HepG2 (cell line): ENCODE data around the gene MT1M. TPM values are rescaled to one million over a fixed set of nuclear protein-coding genes. Genes with fewer than 3 reads are reported as not detected.

Experiments used
- ATF3 ChIP-seq: sonication (generic); formaldehyde crosslinking; IDR thresholded peaks from 2 replicates; pipeline ENCODE4 v1.4.0; 2020; ENCODE audit warnings: missing genetic modification reagents
- CCDC6 ChIP-seq: sonication (generic); formaldehyde crosslinking; IDR thresholded peaks from 2 replicates; pipeline ENCODE4 v1.8.1; 2022; ENCODE audit warnings: mild to moderate bottlenecking, missing genetic modification reagents, moderate library complexity
- DRAP1 ChIP-seq: IDR thresholded peaks from 2 replicates; pipeline ENCODE4 v1.6.1; 2016; ENCODE audit warnings: missing genetic modification reagents, missing compliant biosample characterization
- MAFG ChIP-seq: sonication (generic); formaldehyde crosslinking; IDR thresholded peaks from 2 replicates; pipeline ENCODE4 v1.5.1; 2020; ENCODE audit warnings: mild to moderate bottlenecking, missing genetic modification reagents
- MAZ ChIP-seq, 2 experiments: sonication (generic) in 1 of 2; formaldehyde crosslinking in 1 of 2; IDR thresholded peaks; 2 replicates each; pipeline versions ENCODE4 v1.5.0 to v1.6.1; 2012 to 2020; ENCODE audit warnings: low read depth in 2 of 2, mild to moderate bottlenecking in 2 of 2, borderline replicate concordance in 1 of 2, improper control_type of control experiment in 1 of 2, low read length in 1 of 2, missing genetic modification reagents in 1 of 2, moderate library complexity in 1 of 2
- SALL1 ChIP-seq: sonication (generic); formaldehyde crosslinking; IDR thresholded peaks from 2 replicates; pipeline ENCODE4 v1.8.0; 2022; ENCODE audit warnings: mild to moderate bottlenecking, missing genetic modification reagents
- SOX13 ChIP-seq, 3 experiments: fragments of 450-650 bp in 1 of 3; sonication (generic) in 1 of 3; formaldehyde crosslinking in 1 of 3; IDR thresholded peaks in 2 of 3; conservative IDR thresholded peaks in 1 of 3; 2 replicates each; pipeline versions ENCODE4 v1.5.0 to v1.6.1; 2016 to 2020; ENCODE audit warnings: antibody characterized with exemption in 1 of 3, mild to moderate bottlenecking in 1 of 3, missing compliant biosample characterization in 1 of 3, missing genetic modification reagents in 1 of 3, moderate library complexity in 1 of 3
- TOE1 ChIP-seq: sonication (generic); formaldehyde crosslinking; IDR thresholded peaks from 2 replicates; pipeline ENCODE4 v1.4.0; 2020; ENCODE audit warnings: mild to moderate bottlenecking, missing genetic modification reagents
- ZFX ChIP-seq: sonication (generic); formaldehyde crosslinking; IDR thresholded peaks from 2 replicates; pipeline ENCODE4 v1.4.0; 2020; ENCODE audit warnings: mild to moderate bottlenecking, low read depth, missing genetic modification reagents, moderate library complexity
- ZNF75D ChIP-seq: sonication (generic); formaldehyde crosslinking; IDR thresholded peaks from 2 replicates; pipeline ENCODE4 v1.8.1; 2023; ENCODE audit warnings: missing genetic modification reagents, mild to moderate bottlenecking, borderline replicate concordance
- ZNF773 ChIP-seq: sonication (generic); formaldehyde crosslinking; IDR thresholded peaks from 2 replicates; pipeline ENCODE4 v1.4.0; 2020; ENCODE audit warnings: missing genetic modification reagents, borderline replicate concordance
- polyA plus RNA-seq, 8 experiments: library from polyadenylated mRNA; depleted of rRNA in 3 of 8; stranded (reverse) in 7 of 8; unstranded in 1 of 8; fragments of >200 nt; fragmentation: Illumina TruSeq in 4 of 8; extraction: Trizol in 4 of 8; gene quantifications; 2 replicates each; pipeline versions ENCODE4 v1.2.1 to v1.2.3, GENCODE V29; 2011 to 2016; ENCODE audit warnings: low read depth in 4 of 8, missing spikeins in 1 of 8, mixed read lengths in 1 of 8; ENCODE audit not compliant: insufficient read depth in 1 of 8
- total RNA-seq, 5 experiments: library from RNA; depleted of rRNA; stranded (reverse); fragments of >200 nt; fragmentation: Illumina TruSeq; extraction: Trizol; gene quantifications; 2 replicates each; pipeline ENCODE4 v1.2.3, GENCODE V29; 2016; ENCODE audit warnings: low read depth in 1 of 5
- TF ChIP-seq, protein P1 (sequence below): sonication (generic); formaldehyde crosslinking; IDR thresholded peaks from 2 replicates; pipeline ENCODE4 v1.5.0; 2020; ENCODE audit warnings: missing genetic modification reagents
- TF ChIP-seq, protein P2 (sequence below): IDR thresholded peaks from 2 replicates; pipeline ENCODE4 v1.4.0; 2020; ENCODE audit warnings: mild to moderate bottlenecking, missing genetic modification reagents
- TF ChIP-seq, protein P3 (sequence below): sonication (generic); formaldehyde crosslinking; IDR thresholded peaks from 2 replicates; pipeline ENCODE4 v1.4.0; 2020; ENCODE audit warnings: mild to moderate bottlenecking, missing genetic modification reagents, borderline replicate concordance

MT1M gene
- total and polyA plus RNA-seq, 2 of the 13 experiments (the other 11 are each of a cell fraction or from before 2014, with no cell fraction given), result 4.6 TPM; not detected in 1

GRCh38 chr16:56647641-56648431, 15.4 kb downstream of the MT1M start (continued):
- TF ChIP-seq, protein P1, sequence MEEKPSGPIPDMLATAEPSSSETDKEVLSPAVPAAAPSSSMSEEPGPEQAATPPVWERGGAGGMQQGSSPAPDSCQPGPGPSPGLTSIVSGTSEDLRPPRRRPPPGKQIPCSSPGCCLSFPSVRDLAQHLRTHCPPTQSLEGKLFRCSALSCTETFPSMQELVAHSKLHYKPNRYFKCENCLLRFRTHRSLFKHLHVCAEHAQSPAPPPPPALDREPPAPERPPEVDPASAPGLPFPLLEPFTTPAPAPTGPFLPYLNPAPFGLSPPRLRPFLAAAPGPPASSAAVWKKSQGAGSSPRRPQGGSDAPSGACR (CRISPR knock-in tag), result no peak
- no peak for TF ChIP-seq MAZ (IDR thresholded peaks at IDR 0.05; ENCODE audit: borderline replicate concordance, low read depth, low read length)
- peak; percentile 41; the same call in 1 of the 2 replicates for TF ChIP-seq MAZ (CRISPR knock-in tag; IDR thresholded peaks at IDR 0.05; ENCODE audit: low read depth)
- no peak for TF ChIP-seq TOE1 (CRISPR knock-in tag)
- no peak for TF ChIP-seq ZNF75D (CRISPR knock-in tag)
- TF ChIP-seq ATF3 (CRISPR knock-in tag), result 0 out of 2 replicates have a peak, but pooled peaks have one; percentile 13
- TF ChIP-seq ZNF773 (CRISPR knock-in tag), result no peak
- peak; percentile 43; the same call in 1 of the 2 replicates for TF ChIP-seq SALL1 (CRISPR knock-in tag)
- TF ChIP-seq, protein P2, sequence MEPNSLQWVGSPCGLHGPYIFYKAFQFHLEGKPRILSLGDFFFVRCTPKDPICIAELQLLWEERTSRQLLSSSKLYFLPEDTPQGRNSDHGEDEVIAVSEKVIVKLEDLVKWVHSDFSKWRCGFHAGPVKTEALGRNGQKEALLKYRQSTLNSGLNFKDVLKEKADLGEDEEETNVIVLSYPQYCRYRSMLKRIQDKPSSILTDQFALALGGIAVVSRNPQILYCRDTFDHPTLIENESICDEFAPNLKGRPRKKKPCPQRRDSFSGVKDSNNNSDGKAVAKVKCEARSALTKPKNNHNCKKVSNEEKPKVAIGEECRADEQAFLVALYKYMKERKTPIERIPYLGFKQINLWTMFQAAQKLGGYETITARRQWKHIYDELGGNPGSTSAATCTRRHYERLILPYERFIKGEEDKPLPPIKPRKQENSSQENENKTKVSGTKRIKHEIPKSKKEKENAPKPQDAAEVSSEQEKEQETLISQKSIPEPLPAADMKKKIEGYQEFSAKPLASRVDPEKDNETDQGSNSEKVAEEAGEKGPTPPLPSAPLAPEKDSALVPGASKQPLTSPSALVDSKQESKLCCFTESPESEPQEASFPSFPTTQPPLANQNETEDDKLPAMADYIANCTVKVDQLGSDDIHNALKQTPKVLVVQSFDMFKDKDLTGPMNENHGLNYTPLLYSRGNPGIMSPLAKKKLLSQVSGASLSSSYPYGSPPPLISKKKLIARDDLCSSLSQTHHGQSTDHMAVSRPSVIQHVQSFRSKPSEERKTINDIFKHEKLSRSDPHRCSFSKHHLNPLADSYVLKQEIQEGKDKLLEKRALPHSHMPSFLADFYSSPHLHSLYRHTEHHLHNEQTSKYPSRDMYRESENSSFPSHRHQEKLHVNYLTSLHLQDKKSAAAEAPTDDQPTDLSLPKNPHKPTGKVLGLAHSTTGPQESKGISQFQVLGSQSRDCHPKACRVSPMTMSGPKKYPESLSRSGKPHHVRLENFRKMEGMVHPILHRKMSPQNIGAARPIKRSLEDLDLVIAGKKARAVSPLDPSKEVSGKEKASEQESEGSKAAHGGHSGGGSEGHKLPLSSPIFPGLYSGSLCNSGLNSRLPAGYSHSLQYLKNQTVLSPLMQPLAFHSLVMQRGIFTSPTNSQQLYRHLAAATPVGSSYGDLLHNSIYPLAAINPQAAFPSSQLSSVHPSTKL (CRISPR knock-in tag), result no peak
- TF ChIP-seq CCDC6 (CRISPR knock-in tag), result no peak
- TF ChIP-seq, protein P3, sequence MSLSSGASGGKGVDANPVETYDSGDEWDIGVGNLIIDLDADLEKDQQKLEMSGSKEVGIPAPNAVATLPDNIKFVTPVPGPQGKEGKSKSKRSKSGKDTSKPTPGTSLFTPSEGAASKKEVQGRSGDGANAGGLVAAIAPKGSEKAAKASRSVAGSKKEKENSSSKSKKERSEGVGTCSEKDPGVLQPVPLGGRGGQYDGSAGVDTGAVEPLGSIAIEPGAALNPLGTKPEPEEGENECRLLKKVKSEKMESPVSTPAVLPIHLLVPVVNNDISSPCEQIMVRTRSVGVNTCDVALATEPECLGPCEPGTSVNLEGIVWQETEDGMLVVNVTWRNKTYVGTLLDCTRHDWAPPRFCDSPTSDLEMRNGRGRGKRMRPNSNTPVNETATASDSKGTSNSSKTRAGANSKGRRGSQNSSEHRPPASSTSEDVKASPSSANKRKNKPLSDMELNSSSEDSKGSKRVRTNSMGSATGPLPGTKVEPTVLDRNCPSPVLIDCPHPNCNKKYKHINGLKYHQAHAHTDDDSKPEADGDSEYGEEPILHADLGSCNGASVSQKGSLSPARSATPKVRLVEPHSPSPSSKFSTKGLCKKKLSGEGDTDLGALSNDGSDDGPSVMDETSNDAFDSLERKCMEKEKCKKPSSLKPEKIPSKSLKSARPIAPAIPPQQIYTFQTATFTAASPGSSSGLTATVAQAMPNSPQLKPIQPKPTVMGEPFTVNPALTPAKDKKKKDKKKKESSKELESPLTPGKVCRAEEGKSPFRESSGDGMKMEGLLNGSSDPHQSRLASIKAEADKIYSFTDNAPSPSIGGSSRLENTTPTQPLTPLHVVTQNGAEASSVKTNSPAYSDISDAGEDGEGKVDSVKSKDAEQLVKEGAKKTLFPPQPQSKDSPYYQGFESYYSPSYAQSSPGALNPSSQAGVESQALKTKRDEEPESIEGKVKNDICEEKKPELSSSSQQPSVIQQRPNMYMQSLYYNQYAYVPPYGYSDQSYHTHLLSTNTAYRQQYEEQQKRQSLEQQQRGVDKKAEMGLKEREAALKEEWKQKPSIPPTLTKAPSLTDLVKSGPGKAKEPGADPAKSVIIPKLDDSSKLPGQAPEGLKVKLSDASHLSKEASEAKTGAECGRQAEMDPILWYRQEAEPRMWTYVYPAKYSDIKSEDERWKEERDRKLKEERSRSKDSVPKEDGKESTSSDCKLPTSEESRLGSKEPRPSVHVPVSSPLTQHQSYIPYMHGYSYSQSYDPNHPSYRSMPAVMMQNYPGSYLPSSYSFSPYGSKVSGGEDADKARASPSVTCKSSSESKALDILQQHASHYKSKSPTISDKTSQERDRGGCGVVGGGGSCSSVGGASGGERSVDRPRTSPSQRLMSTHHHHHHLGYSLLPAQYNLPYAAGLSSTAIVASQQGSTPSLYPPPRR (CRISPR knock-in tag), result peak; percentile 21; the same call in 1 of the 2 replicates
- no peak for TF ChIP-seq MAFG (CRISPR knock-in tag)
- TF ChIP-seq DRAP1, result no peak
- no peak for TF ChIP-seq SOX13 (IDR thresholded peaks at IDR 0.05)
- no peak for TF ChIP-seq SOX13 (CRISPR knock-in tag; conservative IDR thresholded peaks at IDR 0.05 in 1 of 2, IDR thresholded peaks at IDR 0.05 in 1 of 2)
- TF ChIP-seq ZFX (CRISPR knock-in tag), result peak; percentile 58; the same call in 1 of the 2 replicates
